MM.1S (cell line): ENCODE measurements around the gene TLCD3B.

ENCODE experiments used
- DNase-seq: peaks from one replicate; pipeline ENCODE4 v3.0.0-alpha.2; 2015
- H2AFZ ChIP-seq: fragments of 300-600 bp; sonication (generic); 2 replicates; pipeline ENCODE4 v1.6.0; 2016; ENCODE audit warnings: antibody characterized with exemption, low read length
- H3F3A ChIP-seq: fragments of 300-600 bp; sonication (generic); 2 replicates; pipeline ENCODE4 v1.6.1; 2016; ENCODE audit warnings: mild to moderate bottlenecking, antibody characterized with exemption, low read length, moderate library complexity, mixed read lengths; ENCODE audit not compliant: insufficient read depth
- H3K27ac ChIP-seq: fragments of 300-600 bp; sonication (generic); 2 replicates; pipeline ENCODE4 v1.5.1; 2016; ENCODE audit warnings: mild to moderate bottlenecking, low read length
- H3K27me3 ChIP-seq: fragments of 300-600 bp; sonication (generic); replicated peaks from 2 replicates; pipeline ENCODE4 v1.6.0; 2016; ENCODE audit warnings: low read length; ENCODE audit not compliant: insufficient read depth
- H3K36me3 ChIP-seq: fragments of 300-600 bp; sonication (generic); replicated peaks from 2 replicates; pipeline ENCODE4 v1.6.1; 2016; ENCODE audit warnings: mild to moderate bottlenecking, low read length, mixed read lengths; ENCODE audit not compliant: insufficient read depth
- H3K4me1 ChIP-seq: fragments of 300-600 bp; sonication (generic); 2 replicates; pipeline ENCODE4 v1.6.1; 2016; ENCODE audit warnings: low read length, mixed read lengths
- H3K4me2 ChIP-seq: fragments of 300-600 bp; sonication (generic); 2 replicates; pipeline ENCODE4 v1.6.0; 2016; ENCODE audit warnings: low read depth, low read length
- H3K4me3 ChIP-seq: fragments of 300-600 bp; sonication (generic); 2 replicates; pipeline ENCODE4 v1.5.1; 2016; ENCODE audit warnings: low read length, mixed read lengths
- H3K79me2 ChIP-seq: fragments of 300-600 bp; sonication (generic); 2 replicates; pipeline ENCODE4 v1.6.1; 2016; ENCODE audit warnings: mixed run types, low read length, mixed read lengths
- H3K9ac ChIP-seq: fragments of 300-600 bp; sonication (generic); 2 replicates; pipeline ENCODE4 v1.6.1; 2016; ENCODE audit warnings: low read length, mixed read lengths
- H3K9me2 ChIP-seq: fragments of 300-600 bp; sonication (generic); replicated peaks from 2 replicates; pipeline ENCODE4 v1.6.1; 2016; ENCODE audit warnings: mild to moderate bottlenecking, low read length, mixed read lengths; ENCODE audit not compliant: insufficient read depth
- H3K9me3 ChIP-seq: fragments of 300-600 bp; sonication (generic); replicated peaks from 2 replicates; pipeline ENCODE4 v1.6.1; 2016; ENCODE audit warnings: mild to moderate bottlenecking, low read length, mixed read lengths; ENCODE audit not compliant: insufficient read depth
- H4K20me1 ChIP-seq: fragments of 300-600 bp; sonication (generic); 2 replicates; pipeline ENCODE4 v1.6.1; 2016; ENCODE audit warnings: mild to moderate bottlenecking, low read length, moderate library complexity, mixed read lengths; ENCODE audit not compliant: insufficient read depth
- EZH2 ChIP-seq: fragments of 300-600 bp; sonication (generic); optimal IDR thresholded peaks from 2 replicates; pipeline ENCODE3; 2017; ENCODE audit warnings: low read depth, mild to moderate bottlenecking, antibody characterized with exemption, low read length, mixed read lengths
- EZH2phosphoT487 ChIP-seq: fragments of 300-600 bp; sonication (generic); IDR thresholded peaks from 2 replicates; pipeline ENCODE4 v1.6.1; 2018; ENCODE audit warnings: antibody characterized with exemption, low read length
- TF ChIP-seq, protein P1 (sequence below): fragments of 300-600 bp; sonication (generic); IDR thresholded peaks from 2 replicates; pipeline ENCODE4 v1.5.1; 2016; ENCODE audit warnings: antibody characterized with exemption, low read length, mixed read lengths

TLCD3B gene

DNA sequence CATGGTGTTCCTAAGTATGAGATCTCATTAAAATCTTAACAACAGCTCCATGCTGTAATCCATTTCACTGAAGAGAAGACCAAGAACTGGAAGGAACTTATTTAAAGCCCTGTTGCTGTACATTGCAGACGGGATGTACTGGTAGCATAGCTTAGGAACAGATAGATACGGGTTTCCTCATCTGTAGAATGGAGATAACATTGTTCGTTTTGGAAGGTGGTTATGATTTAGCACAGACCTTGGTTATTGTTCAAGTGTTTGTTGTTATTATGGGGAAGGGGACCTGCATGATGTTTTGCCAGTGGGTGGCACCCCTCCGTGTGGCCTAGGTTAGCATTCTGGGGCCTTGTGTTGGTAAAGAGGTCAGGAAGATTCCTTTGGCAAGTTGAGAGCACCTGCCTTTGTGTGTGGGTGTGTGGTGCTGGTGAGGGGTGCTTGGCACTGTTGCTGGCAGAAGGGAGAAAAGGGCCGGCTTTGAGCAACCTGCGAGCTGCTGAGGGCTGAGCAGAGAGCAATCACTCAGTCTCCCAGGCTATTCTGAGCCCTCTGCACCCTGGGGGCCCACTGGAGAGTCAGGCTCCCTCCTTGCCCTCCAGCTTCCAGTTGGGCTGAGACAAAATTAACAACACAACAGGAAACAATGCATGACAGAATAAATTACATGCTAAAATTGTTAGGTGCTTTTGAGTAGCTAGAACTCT, 55.1 kb downstream of the TLCD3B start:
- no peaks in the 10 kb centered on the region for H3K27me3 ChIP-seq
- TF ChIP-seq, protein P1, sequence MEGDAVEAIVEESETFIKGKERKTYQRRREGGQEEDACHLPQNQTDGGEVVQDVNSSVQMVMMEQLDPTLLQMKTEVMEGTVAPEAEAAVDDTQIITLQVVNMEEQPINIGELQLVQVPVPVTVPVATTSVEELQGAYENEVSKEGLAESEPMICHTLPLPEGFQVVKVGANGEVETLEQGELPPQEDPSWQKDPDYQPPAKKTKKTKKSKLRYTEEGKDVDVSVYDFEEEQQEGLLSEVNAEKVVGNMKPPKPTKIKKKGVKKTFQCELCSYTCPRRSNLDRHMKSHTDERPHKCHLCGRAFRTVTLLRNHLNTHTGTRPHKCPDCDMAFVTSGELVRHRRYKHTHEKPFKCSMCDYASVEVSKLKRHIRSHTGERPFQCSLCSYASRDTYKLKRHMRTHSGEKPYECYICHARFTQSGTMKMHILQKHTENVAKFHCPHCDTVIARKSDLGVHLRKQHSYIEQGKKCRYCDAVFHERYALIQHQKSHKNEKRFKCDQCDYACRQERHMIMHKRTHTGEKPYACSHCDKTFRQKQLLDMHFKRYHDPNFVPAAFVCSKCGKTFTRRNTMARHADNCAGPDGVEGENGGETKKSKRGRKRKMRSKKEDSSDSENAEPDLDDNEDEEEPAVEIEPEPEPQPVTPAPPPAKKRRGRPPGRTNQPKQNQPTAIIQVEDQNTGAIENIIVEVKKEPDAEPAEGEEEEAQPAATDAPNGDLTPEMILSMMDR, result no peak
- TF ChIP-seq EZH2, result no peak
- TF ChIP-seq EZH2phosphoT487, result no peak
- no peaks in the 10 kb centered on the region for H3K9me3 ChIP-seq
- H3K4me1 ChIP-seq, result peaks cover 19% of the 10 kb centered on the region
- H3K27ac ChIP-seq, result no peak overlapping the region
- no peaks in the 10 kb centered on the region for H4K20me1 ChIP-seq
- H2AFZ ChIP-seq, result no peak overlapping the region
- no peaks in the 10 kb centered on the region for H3F3A ChIP-seq
- peaks cover 45% of the 10 kb centered on the region for H3K79me2 ChIP-seq
- no peaks in the 10 kb centered on the region for H3K9me2 ChIP-seq
- H3K4me3 ChIP-seq, result peak overlapping the region; percentile 99; the same call in 1 of the 2 replicates
- H3K36me3 ChIP-seq, result 0 out of 2 replicates have a peak, but pooled peaks cover 2% of the 10 kb centered on the region
- DNase-seq, result no peak
- peak overlapping the region; percentile 93; the same call in 1 of the 2 replicates for H3K9ac ChIP-seq
- peak overlapping the region; percentile 87 for H3K4me2 ChIP-seq

DNA sequence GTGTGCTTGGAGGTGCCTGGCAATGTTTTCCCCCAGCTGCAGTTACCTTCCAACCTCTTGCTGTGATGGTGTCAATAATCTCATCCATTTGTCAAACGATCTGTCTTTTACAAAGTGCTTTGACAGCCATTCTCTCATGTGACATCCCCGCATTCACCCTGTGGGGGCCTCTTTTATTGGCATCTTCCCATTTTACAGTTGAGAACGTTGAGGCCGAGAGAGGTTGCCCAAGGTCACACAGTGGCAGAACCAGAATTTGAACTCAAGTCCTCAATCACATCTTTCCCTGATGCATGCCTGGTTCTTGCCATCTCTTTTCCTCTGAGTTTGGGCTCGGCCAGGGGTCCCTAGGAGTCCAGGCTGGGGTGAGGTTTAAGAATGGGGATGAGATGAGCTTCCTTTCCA, 55.9 kb downstream of the TLCD3B start:
- peak overlapping the region; percentile 99 for H3K4me3 ChIP-seq
- H3K9ac ChIP-seq, result peak overlapping the region; percentile 93; the same call in 1 of the 2 replicates
- no peak for DNase-seq

More for the DNA sequence above, 55.9 kb downstream of the TLCD3B start:
- no peaks in the 10 kb centered on the region for H3K9me3 ChIP-seq
- H3K27ac ChIP-seq, result no peak overlapping the region
- no peaks in the 10 kb centered on the region for H3F3A ChIP-seq
- H3K36me3 ChIP-seq, result no peaks in the 10 kb centered on the region
- peaks cover 19% of the 10 kb centered on the region for H3K4me1 ChIP-seq
- H3K79me2 ChIP-seq, result peaks cover 45% of the 10 kb centered on the region
- H3K9me2 ChIP-seq, result no peaks in the 10 kb centered on the region
- no peaks in the 10 kb centered on the region for H4K20me1 ChIP-seq
- no peaks in the 10 kb centered on the region for H3K27me3 ChIP-seq
- H2AFZ ChIP-seq, result no peak overlapping the region
- H3K4me2 ChIP-seq, result peak overlapping the region; percentile 87
- TF ChIP-seq, protein P1, result no peak
- TF ChIP-seq EZH2, result no peak
- TF ChIP-seq EZH2phosphoT487, result no peak
